GM12878 (cell line): ENCODE data around the gene NFYC. TPM values are rescaled to one million over a fixed set of nuclear protein-coding genes. Genes with fewer than 3 reads are reported as not detected.

Experiments used
- BRCA1 ChIP-seq: IDR thresholded peaks from 2 replicates; pipeline ENCODE4 v1.6.1; 2011; ENCODE audit warnings: low read depth, low read length, improper control_type of control experiment
- EZH2 ChIP-seq: IDR thresholded peaks from 2 replicates; pipeline ENCODE4 v1.6.1; 2012; ENCODE audit warnings: low read depth, mild to moderate bottlenecking, control low read depth, inconsistent platforms, low read length, borderline replicate concordance; ENCODE audit not compliant: control insufficient read depth
- FOS ChIP-seq: IDR thresholded peaks from 3 replicates; pipeline ENCODE4 v1.6.1; 2011; ENCODE audit warnings: borderline replicate concordance; ENCODE audit not compliant: insufficient read length; ENCODE audit errors: extremely low read depth
- JUNB ChIP-seq: IDR thresholded peaks from 2 replicates; pipeline ENCODE4 v1.6.1; 2016; ENCODE audit warnings: antibody characterized with exemption, mild to moderate bottlenecking
- MTA2 ChIP-seq: fragments of 450-650 bp; IDR thresholded peaks from 2 replicates; pipeline ENCODE4 v1.6.1; 2016; ENCODE audit warnings: low read depth, mild to moderate bottlenecking, moderate library complexity
- NR2C1 ChIP-seq: fragments of 450-650 bp; IDR thresholded peaks from 2 replicates; pipeline ENCODE4 v1.6.1; 2017; ENCODE audit warnings: antibody characterized with exemption, mild to moderate bottlenecking, moderate library complexity
- REST ChIP-seq: IDR thresholded peaks from 2 replicates; pipeline ENCODE4 v1.6.1; 2012; ENCODE audit warnings: mild to moderate bottlenecking, low read depth, low read length
- YBX1 ChIP-seq: fragments of 450-650 bp; IDR thresholded peaks from 2 replicates; pipeline ENCODE4 v1.6.1; 2016; ENCODE audit warnings: antibody characterized with exemption
- ZBTB4 ChIP-seq: fragments of 450-650 bp; formaldehyde crosslinking; IDR thresholded peaks from 2 replicates; pipeline ENCODE4 v1.4.0; 2022; ENCODE audit warnings: mild to moderate bottlenecking, moderate library complexity
- polyA plus RNA-seq, 11 experiments: library from polyadenylated mRNA; depleted of rRNA in 4 of 11; unstranded in 6 of 11; stranded (reverse) in 5 of 11; fragments of >200 nt; fragmentation: Nextera tagmentation in 4 of 11; fragmentation: Illumina TruSeq in 1 of 11; extraction: Ambion mirVana in 4 of 11; extraction: Trizol in 1 of 11; gene quantifications; 1 replicate in 1 of 11; 2 replicates in 10 of 11; pipeline versions ENCODE4 v1.2.1 to v1.2.3, GENCODE V29; 2011 to 2016; ENCODE audit warnings: inconsistent platforms in 2 of 11, missing spikeins in 2 of 11, low read depth in 1 of 11
- total RNA-seq, 4 experiments: library from RNA; depleted of rRNA in 3 of 4; stranded (reverse); fragments of >200 nt in 3 of 4; fragmentation: Illumina TruSeq in 1 of 4; extraction: Trizol in 1 of 4; gene quantifications; 2 replicates each; pipeline versions ENCODE4 v1.2.1 to v1.2.3, GENCODE V29; 2013 to 2021

NFYC gene
- total and polyA plus RNA-seq, 10 of the 15 experiments (the other 5 are each of a cell fraction or from before 2014, with no cell fraction given) = 4.3 to 84.2 (median 58.3) TPM

- no peak for TF ChIP-seq ZBTB4 (CRISPR knock-in tag)
- TF ChIP-seq EZH2 = no peak
- TF ChIP-seq FOS = no peak
- TF ChIP-seq BRCA1 = no peak
- no peak for TF ChIP-seq NR2C1
- TF ChIP-seq MTA2 = no peak
- TF ChIP-seq REST = no peak
- TF ChIP-seq JUNB = no peak
- no peak for TF ChIP-seq YBX1
Measured at GRCh38 chr1:40648200-40648599, 43.3 kb upstream of the NFYC start (continued).
